PFSK-1 (cell line): ENCODE data around the gene SLC9A5.

Source experiments
- FOXP2 ChIP-seq: optimal IDR thresholded peaks from 2 replicates; pipeline ENCODE3; 2011; ENCODE audit warnings: borderline replicate concordance, control low read depth, inconsistent platforms; ENCODE audit not compliant: insufficient read depth; ENCODE audit errors: extremely low read length, extremely low read depth
- POLR2AphosphoS5 ChIP-seq: IDR thresholded peaks from 2 replicates; pipeline ENCODE4 v1.6.1; 2012; ENCODE audit warnings: low read depth, mild to moderate bottlenecking, control low read depth, low read length, moderate library complexity
- SIN3A ChIP-seq: IDR thresholded peaks from 2 replicates; pipeline ENCODE4 v1.6.1; 2012; ENCODE audit warnings: mild to moderate bottlenecking, low read length, moderate library complexity, borderline replicate concordance; ENCODE audit not compliant: insufficient read depth
- TAF1 ChIP-seq: IDR thresholded peaks from 2 replicates; pipeline ENCODE4 v1.6.1; 2012; ENCODE audit warnings: low read length, control low read depth, borderline replicate concordance; ENCODE audit not compliant: insufficient read depth
- TF ChIP-seq, protein P1 (sequence below), 2 experiments: IDR thresholded peaks; 2 replicates each; pipeline versions ENCODE4 v1.6.1 to v1.8.0; 2011 to 2012; ENCODE audit warnings: low read depth in 2 of 2, low read length in 2 of 2, control low read depth in 1 of 2, inconsistent platforms in 1 of 2, mild to moderate bottlenecking in 1 of 2, moderate library complexity in 1 of 2; ENCODE audit not compliant: insufficient read depth in 1 of 2

The SLC9A5 gene

DNA sequence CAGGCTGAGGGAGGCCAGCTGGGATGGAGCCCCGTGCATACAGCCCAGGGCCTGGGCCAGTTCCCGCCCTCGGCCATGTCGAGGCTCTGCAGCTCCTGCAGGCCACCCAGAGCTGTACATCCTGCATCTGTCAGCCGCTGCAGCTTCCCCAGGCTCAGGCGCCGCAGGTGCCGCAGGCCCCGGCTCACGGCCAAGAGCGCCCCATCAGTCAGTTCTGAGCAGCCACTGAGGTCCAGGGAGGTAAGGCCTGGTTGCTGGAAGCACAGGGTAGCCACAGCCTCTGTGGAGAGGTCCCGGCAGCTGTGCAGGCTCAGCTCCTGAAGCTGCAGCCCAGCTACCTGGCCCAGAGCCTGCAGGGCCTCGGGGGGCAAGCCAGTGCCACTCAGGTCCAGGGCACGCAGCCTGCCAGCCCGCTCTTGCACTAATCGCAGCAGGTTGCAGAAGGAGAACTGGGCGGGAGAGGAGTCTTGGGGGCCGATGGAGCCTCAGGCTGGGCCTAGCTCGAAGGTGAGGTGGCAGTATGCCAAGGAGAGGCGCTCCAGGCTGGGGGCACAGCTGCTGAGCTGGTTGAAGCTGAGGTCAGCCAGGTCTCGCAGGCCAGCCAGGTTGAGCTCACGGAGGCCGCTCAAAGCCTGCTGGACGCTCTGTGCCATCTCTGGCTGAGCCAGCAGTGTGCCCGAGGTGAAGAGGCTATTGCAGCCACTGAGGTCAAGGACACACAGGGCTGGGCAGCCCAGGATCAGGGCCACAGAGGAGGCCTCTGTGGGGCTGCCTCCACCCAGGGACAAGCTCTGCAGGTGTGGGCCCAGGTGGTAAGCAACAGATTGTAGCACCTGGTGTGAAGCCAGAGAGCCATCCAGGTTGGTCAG lies 38.5 kb upstream of the SLC9A5 start:
- TF ChIP-seq, protein P1, sequence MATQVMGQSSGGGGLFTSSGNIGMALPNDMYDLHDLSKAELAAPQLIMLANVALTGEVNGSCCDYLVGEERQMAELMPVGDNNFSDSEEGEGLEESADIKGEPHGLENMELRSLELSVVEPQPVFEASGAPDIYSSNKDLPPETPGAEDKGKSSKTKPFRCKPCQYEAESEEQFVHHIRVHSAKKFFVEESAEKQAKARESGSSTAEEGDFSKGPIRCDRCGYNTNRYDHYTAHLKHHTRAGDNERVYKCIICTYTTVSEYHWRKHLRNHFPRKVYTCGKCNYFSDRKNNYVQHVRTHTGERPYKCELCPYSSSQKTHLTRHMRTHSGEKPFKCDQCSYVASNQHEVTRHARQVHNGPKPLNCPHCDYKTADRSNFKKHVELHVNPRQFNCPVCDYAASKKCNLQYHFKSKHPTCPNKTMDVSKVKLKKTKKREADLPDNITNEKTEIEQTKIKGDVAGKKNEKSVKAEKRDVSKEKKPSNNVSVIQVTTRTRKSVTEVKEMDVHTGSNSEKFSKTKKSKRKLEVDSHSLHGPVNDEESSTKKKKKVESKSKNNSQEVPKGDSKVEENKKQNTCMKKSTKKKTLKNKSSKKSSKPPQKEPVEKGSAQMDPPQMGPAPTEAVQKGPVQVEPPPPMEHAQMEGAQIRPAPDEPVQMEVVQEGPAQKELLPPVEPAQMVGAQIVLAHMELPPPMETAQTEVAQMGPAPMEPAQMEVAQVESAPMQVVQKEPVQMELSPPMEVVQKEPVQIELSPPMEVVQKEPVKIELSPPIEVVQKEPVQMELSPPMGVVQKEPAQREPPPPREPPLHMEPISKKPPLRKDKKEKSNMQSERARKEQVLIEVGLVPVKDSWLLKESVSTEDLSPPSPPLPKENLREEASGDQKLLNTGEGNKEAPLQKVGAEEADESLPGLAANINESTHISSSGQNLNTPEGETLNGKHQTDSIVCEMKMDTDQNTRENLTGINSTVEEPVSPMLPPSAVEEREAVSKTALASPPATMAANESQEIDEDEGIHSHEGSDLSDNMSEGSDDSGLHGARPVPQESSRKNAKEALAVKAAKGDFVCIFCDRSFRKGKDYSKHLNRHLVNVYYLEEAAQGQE (IDR thresholded peaks at IDR 0.05; ENCODE audit: insufficient read depth in 1 of 2, low read depth in 2 of 2, low read length in 2 of 2) = no peak
- TF ChIP-seq POLR2AphosphoS5 = no peak
- TF ChIP-seq FOXP2 = no peak
- no peak for TF ChIP-seq SIN3A
- no peak for TF ChIP-seq TAF1

DNA sequence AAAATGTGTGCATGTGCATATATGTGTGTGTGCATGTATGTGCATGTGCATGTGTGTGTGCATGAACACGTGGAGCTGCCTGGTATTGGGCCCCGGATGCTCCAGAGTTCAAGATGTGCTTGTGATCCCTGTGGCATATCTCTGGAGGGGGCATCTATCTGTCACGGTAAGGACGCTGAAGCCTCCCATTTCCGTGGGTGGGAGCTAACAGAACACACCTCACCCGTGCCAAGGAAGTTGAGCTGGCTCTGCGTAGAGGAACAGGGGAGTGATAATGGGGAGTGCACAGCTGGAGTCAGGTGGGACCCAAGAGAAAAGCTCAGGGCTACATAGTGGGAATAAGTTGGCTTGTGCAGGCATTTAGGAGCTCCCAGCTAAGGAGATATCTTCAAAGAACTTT lies 37.1 kb upstream of the SLC9A5 start:
- TF ChIP-seq SIN3A (no peak), POLR2AphosphoS5 (no peak), TAF1 (no peak), FOXP2 (no peak)
- TF ChIP-seq, protein P1 (IDR thresholded peaks at IDR 0.05; ENCODE audit: insufficient read depth in 1 of 2, low read depth in 2 of 2, low read length in 2 of 2) = no peak

GRCh38 chr16:67212766-67213165 lies 36.0 kb upstream of the SLC9A5 start:
- TF ChIP-seq POLR2AphosphoS5 (no peak), TAF1 (no peak), SIN3A (no peak), FOXP2 (no peak)
- TF ChIP-seq, protein P1 (IDR thresholded peaks at IDR 0.05; ENCODE audit: insufficient read depth in 1 of 2, low read depth in 2 of 2, low read length in 2 of 2) = no peak

GRCh38 chr16:67213197-67214019 lies 35.4 kb upstream of the SLC9A5 start:
- TF ChIP-seq, protein P1 (IDR thresholded peaks at IDR 0.05; ENCODE audit: insufficient read depth in 1 of 2, low read depth in 2 of 2, low read length in 2 of 2) = no peak
- TF ChIP-seq SIN3A = no peak
- no peak for TF ChIP-seq FOXP2
- TF ChIP-seq TAF1 = no peak
- no peak for TF ChIP-seq POLR2AphosphoS5
